Measurements from ENCODE around the gene SCO1. TPM values are rescaled to one million over a fixed set of nuclear protein-coding genes. Genes with fewer than 3 reads are reported as not detected.

SCO1 gene
- total RNA-seq, 1 donor from 2014 or later: 29.8 TPM

DNA sequence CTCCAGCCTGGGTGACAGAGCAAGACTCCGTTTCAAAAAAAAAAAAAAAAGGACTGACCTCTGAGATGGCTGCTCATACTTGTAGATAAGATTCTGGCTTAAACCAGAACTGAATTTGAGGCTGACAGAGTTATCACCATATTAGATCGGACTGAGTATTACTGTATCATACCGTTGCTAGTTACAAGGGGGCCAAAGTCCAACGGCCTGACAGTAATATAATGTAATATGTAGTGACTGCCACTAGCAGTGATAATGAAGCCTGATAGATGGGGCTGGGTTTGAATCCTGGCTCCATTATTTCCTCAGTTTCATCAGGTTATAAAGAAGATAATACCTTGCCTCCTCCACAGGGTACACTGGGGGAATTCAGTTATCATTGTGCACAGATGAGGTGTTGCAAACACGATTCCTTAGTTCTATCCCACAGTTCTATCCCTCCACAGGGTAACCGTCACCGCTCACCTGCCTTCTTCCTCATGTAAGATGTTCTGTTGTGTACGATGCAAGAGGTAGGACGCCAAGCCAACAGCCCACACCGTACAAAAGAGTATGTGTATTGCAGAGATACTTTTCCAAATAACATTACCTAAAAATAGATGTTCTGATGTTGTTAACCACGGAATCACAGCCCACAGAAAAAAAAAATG lies 27.3 kb upstream of the SCO1 start:
- TF ChIP-seq CTCF (IDR thresholded peaks at IDR 0.05; ENCODE audit: unreplicated experiment): no peak
- Mint-ChIP-seq H3K36me3 (peaks cover 17% of the 10 kb centered on the region), H3K4me3 (no peak overlapping the region), H3K27me3 (ENCODE audit: low read depth) (no peaks in the 10 kb centered on the region), H3K27ac (no peak overlapping the region), H3K9me3 (no peaks in the 10 kb centered on the region), H3K4me1 (no peaks in the 10 kb centered on the region)
- DNase-seq (ENCODE audit: low spot score in 2 of 2, unreplicated experiment in 2 of 2): no peak

- Mint-ChIP-seq H3K36me3 (peaks cover 11% of the 10 kb centered on the region), H3K27me3 (ENCODE audit: low read depth) (no peaks in the 10 kb centered on the region), H3K27ac (no peak overlapping the region), H3K4me1 (no peaks in the 10 kb centered on the region), H3K4me3 (no peak overlapping the region), H3K9me3 (no peaks in the 10 kb centered on the region)
- DNase-seq (ENCODE audit: low spot score in 2 of 2, unreplicated experiment in 2 of 2): no peak
- TF ChIP-seq CTCF (IDR thresholded peaks at IDR 0.05; ENCODE audit: unreplicated experiment): no peak
Observed at GRCh38 chr17:10718547-10718946, 21.2 kb upstream of the SCO1 start.

DNA sequence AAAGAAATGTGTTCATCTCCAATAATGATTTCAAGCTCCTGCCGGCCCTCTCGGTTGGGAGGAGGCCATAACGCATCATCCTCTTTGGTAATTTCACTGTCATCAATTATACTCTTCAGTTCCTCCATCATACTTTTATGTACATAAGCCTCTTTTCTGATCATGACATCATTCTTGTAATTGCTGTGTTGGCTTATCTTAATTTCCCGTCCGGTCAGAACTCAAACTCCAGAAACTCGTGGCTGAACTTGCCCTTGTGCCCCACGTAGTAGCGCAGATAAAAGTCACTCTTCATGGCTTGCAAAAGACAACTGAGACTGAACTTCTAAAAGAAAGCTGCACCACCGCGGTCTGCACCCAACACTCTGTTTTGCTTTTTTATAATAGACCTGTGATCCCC lies 18.9 kb upstream of the SCO1 start:
- Mint-ChIP-seq H3K36me3 (peaks cover 13% of the 10 kb centered on the region), H3K9me3 (no peaks in the 10 kb centered on the region), H3K27me3 (ENCODE audit: low read depth) (no peaks in the 10 kb centered on the region), H3K27ac (no peak overlapping the region), H3K4me3 (no peak overlapping the region), H3K4me1 (no peaks in the 10 kb centered on the region)
- no peak for DNase-seq (ENCODE audit: low spot score in 2 of 2, unreplicated experiment in 2 of 2)
- no peak for TF ChIP-seq CTCF (IDR thresholded peaks at IDR 0.05; ENCODE audit: unreplicated experiment)

DNA sequence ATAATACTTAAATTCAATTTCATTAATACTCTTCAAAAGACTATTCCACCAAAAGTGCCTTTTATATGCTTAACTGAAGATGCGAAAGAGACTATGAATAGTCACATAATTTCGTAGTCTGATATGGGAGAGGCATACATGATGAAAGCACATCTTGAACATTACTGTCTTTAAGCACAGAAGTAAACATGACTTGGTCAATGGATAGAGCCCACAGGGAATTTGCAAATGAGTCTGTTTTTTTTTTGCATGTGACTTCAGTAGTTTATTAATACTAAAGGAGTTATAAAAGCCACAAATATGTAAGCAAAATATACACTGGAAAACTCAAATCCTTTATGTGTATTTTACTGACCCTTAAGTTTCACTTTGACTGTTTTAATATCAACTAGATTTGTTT lies 16.0 kb upstream of the SCO1 start:
- H3K4me1 Mint-ChIP-seq: no peaks in the 10 kb centered on the region
- H3K4me3 Mint-ChIP-seq: no peak overlapping the region
- no peak for DNase-seq (ENCODE audit: low spot score in 2 of 2, unreplicated experiment in 2 of 2)
- no peaks in the 10 kb centered on the region for H3K9me3 Mint-ChIP-seq
- no peaks in the 10 kb centered on the region for H3K27me3 Mint-ChIP-seq (ENCODE audit: low read depth)
- peaks cover 23% of the 10 kb centered on the region for H3K36me3 Mint-ChIP-seq
- no peak for TF ChIP-seq CTCF (IDR thresholded peaks at IDR 0.05; ENCODE audit: unreplicated experiment)
- H3K27ac Mint-ChIP-seq: no peak overlapping the region

- H3K4me1 Mint-ChIP-seq: no peaks in the 10 kb centered on the region
- no peaks in the 10 kb centered on the region for H3K9me3 Mint-ChIP-seq
- no peaks in the 10 kb centered on the region for H3K27me3 Mint-ChIP-seq (ENCODE audit: low read depth)
- H3K27ac Mint-ChIP-seq: no peak overlapping the region
- DNase-seq (ENCODE audit: low spot score in 2 of 2, unreplicated experiment in 2 of 2): no peak
- TF ChIP-seq CTCF (IDR thresholded peaks at IDR 0.05; ENCODE audit: unreplicated experiment): no peak
- H3K4me3 Mint-ChIP-seq: no peak overlapping the region
- peaks cover 21% of the 10 kb centered on the region for H3K36me3 Mint-ChIP-seq
Observed at GRCh38 chr17:10705727-10706126, 8.4 kb upstream of the SCO1 start.

- no peak for TF ChIP-seq CTCF (IDR thresholded peaks at IDR 0.05; ENCODE audit: unreplicated experiment)
- DNase-seq (ENCODE audit: low spot score in 2 of 2, unreplicated experiment in 2 of 2): no peak
- H3K9me3 Mint-ChIP-seq: no peaks in the 10 kb centered on the region
- peaks cover 11% of the 10 kb centered on the region for H3K36me3 Mint-ChIP-seq
- no peak overlapping the region for H3K4me3 Mint-ChIP-seq
- peaks cover 8% of the 10 kb centered on the region for H3K4me1 Mint-ChIP-seq
- H3K27me3 Mint-ChIP-seq (ENCODE audit: low read depth): no peaks in the 10 kb centered on the region
- H3K27ac Mint-ChIP-seq: no peak overlapping the region
Observed at GRCh38 chr17:10702574-10702973, 5.2 kb upstream of the SCO1 start.
